Peyer's patch (tissue), 4 donors: ENCODE data around the gene STK32B.

Experiments used
- POLR2A ChIP-seq, 2 donors: fragments of 450-650 bp; IDR thresholded peaks; one replicate each; pipeline ENCODE4 v1.5.1; 2017; ENCODE audit warnings: antibody characterized with exemption in 2 of 2, mild to moderate bottlenecking in 2 of 2, moderate library complexity in 2 of 2
- TF ChIP-seq, protein P1 (sequence below), 6 experiments: fragments of 450-650 bp in 4 of 6; fragments of 200-600 bp in 2 of 6; sonication (generic) in 1 of 6; IDR thresholded peaks; one replicate each; pipeline ENCODE4 v1.5.1; 2017 to 2019; ENCODE audit warnings: antibody characterized with exemption in 6 of 6, mild to moderate bottlenecking in 3 of 6, moderate library complexity in 1 of 6

DNA sequence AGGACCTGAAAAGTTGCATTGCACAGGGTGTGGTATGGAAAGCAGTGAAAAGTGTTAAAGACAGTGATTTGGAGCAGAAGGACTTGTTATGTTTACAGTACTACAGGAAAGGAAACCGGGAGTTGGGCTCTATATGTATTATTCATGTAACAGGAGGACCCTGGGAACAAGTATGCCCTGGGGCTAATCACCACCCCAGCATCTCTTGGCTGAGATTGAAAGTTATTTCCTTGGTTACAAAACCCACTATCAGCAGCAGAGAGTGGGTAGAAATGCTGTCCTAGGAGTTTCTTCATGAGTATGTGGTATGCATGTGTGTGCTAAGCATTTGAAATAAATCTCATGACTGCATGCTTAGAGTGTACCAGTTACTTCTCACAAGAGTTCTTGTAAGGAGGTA, 46.9 kb downstream of the STK32B start:
- no peak for TF ChIP-seq POLR2A (IDR thresholded peaks at IDR 0.05)
- TF ChIP-seq, protein P1, sequence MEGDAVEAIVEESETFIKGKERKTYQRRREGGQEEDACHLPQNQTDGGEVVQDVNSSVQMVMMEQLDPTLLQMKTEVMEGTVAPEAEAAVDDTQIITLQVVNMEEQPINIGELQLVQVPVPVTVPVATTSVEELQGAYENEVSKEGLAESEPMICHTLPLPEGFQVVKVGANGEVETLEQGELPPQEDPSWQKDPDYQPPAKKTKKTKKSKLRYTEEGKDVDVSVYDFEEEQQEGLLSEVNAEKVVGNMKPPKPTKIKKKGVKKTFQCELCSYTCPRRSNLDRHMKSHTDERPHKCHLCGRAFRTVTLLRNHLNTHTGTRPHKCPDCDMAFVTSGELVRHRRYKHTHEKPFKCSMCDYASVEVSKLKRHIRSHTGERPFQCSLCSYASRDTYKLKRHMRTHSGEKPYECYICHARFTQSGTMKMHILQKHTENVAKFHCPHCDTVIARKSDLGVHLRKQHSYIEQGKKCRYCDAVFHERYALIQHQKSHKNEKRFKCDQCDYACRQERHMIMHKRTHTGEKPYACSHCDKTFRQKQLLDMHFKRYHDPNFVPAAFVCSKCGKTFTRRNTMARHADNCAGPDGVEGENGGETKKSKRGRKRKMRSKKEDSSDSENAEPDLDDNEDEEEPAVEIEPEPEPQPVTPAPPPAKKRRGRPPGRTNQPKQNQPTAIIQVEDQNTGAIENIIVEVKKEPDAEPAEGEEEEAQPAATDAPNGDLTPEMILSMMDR (IDR thresholded peaks at IDR 0.05), result no peak
